ENCODE data around the gene RGCC.

Gene RGCC

DNA sequence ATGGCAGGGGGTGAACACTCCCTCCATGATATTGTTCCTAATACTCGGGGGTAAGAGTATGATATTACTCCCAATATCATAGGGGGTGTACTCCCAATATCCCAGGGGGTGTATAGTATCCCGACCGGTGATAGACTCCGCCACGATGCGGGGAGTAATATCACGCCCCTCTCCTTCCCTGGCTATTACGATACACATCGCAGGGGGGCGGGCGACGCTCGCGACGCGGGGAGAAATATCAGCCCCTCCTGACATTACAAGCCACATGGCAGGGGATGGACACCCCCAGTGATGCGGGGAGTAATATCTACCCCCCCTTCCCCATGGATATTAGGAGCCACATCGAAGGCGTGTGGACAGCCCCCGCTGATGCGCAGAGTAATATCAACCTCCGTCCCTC lies 3.2 kb upstream of the RGCC start:
- TF ChIP-seq SIN3A (IDR thresholded peaks at IDR 0.05; ENCODE audit: borderline replicate concordance, insufficient read depth, low read length) (no peak), TAF1 (IDR thresholded peaks at IDR 0.05; ENCODE audit: borderline replicate concordance, insufficient read depth, low read length) (no peak), POLR2AphosphoS5 (IDR thresholded peaks at IDR 0.05; ENCODE audit: low read depth, low read length) (no peak), FOXP2 (optimal IDR thresholded peaks at IDR 0.05; ENCODE audit: borderline replicate concordance, extremely low read depth, extremely low read length, insufficient read depth) (no peak)
- TF ChIP-seq, protein P1, sequence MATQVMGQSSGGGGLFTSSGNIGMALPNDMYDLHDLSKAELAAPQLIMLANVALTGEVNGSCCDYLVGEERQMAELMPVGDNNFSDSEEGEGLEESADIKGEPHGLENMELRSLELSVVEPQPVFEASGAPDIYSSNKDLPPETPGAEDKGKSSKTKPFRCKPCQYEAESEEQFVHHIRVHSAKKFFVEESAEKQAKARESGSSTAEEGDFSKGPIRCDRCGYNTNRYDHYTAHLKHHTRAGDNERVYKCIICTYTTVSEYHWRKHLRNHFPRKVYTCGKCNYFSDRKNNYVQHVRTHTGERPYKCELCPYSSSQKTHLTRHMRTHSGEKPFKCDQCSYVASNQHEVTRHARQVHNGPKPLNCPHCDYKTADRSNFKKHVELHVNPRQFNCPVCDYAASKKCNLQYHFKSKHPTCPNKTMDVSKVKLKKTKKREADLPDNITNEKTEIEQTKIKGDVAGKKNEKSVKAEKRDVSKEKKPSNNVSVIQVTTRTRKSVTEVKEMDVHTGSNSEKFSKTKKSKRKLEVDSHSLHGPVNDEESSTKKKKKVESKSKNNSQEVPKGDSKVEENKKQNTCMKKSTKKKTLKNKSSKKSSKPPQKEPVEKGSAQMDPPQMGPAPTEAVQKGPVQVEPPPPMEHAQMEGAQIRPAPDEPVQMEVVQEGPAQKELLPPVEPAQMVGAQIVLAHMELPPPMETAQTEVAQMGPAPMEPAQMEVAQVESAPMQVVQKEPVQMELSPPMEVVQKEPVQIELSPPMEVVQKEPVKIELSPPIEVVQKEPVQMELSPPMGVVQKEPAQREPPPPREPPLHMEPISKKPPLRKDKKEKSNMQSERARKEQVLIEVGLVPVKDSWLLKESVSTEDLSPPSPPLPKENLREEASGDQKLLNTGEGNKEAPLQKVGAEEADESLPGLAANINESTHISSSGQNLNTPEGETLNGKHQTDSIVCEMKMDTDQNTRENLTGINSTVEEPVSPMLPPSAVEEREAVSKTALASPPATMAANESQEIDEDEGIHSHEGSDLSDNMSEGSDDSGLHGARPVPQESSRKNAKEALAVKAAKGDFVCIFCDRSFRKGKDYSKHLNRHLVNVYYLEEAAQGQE (IDR thresholded peaks at IDR 0.05; ENCODE audit: insufficient read depth in 1 of 2, low read depth in 2 of 2, low read length in 2 of 2): no peak

DNA sequence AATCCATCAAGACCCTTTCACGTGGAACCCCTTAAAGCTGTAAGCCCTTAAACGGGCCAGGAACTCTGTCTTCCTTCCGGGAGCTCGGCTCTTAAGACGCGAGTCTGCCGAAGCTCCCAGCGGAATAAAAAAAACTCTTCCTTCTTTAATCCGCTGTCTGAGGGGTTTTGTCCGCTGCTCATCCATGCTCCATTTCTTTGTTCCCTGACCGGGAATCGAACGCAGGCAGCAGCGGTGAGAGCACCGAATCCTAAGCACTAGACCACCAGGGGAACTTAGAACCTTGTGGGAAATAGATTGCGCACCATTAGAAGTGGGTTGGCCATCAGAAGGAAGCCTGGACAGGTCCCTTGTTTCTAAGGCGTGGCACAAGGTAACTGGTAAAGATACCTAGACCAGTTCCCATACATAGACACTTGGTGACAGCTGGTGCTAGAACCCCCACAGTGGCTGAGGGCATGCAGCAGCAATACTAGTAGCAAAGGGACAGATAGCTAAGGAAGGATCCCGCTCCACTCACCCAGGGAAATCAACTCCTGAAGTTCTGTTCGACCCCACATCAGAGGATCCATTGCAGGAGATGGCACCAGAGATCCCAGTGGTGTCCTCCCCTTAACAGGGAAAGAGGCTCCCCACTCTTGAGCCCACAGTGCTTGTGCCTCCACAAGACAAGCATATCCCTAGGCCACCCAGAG lies 1.5 kb upstream of the RGCC start:
- no peak for TF ChIP-seq FOXP2 (optimal IDR thresholded peaks at IDR 0.05; ENCODE audit: borderline replicate concordance, extremely low read depth, extremely low read length, insufficient read depth)
- no peak for TF ChIP-seq POLR2AphosphoS5 (IDR thresholded peaks at IDR 0.05; ENCODE audit: low read depth, low read length)
- no peak for TF ChIP-seq TAF1 (IDR thresholded peaks at IDR 0.05; ENCODE audit: borderline replicate concordance, insufficient read depth, low read length)
- TF ChIP-seq, protein P1 (IDR thresholded peaks at IDR 0.05; ENCODE audit: insufficient read depth in 1 of 2, low read depth in 2 of 2, low read length in 2 of 2): no peak
- TF ChIP-seq SIN3A (IDR thresholded peaks at IDR 0.05; ENCODE audit: borderline replicate concordance, insufficient read depth, low read length): no peak

DNA sequence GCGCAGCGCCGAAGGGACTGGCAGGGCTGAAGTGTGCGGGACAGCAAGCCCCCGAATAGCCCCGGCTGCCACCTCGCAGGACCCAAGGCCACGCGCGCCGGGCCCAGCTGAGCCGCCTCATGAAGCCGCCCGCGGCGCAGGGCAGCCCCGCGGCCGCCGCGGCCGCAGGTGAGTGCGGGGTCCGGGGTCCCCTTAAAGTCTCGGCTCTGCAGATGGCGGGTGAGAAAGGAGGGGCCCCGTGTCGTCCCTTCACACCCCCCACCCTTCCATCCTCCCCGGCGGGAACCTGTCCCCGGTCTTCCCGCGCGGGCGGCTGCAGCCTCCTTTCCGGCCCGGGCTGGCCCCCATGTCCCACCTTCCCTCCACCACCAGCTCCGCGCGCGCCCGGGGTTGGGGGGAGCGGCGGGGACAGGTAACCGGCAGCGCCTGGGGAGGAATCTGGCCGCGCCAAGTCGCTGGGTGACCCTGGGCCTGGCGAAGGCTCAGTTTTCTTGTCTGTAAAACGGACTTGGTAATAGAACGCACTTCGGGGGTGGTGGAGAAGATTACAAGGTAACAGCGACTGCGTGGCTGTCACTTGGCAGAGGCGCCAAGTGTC lies 338 bp downstream of the RGCC start:
- TF ChIP-seq, protein P1 (IDR thresholded peaks at IDR 0.05; ENCODE audit: insufficient read depth in 1 of 2, low read depth in 2 of 2, low read length in 2 of 2): no peak
- TF ChIP-seq TAF1 (IDR thresholded peaks at IDR 0.05; ENCODE audit: borderline replicate concordance, insufficient read depth, low read length) (no peak), SIN3A (IDR thresholded peaks at IDR 0.05; ENCODE audit: borderline replicate concordance, insufficient read depth, low read length) (no peak), POLR2AphosphoS5 (IDR thresholded peaks at IDR 0.05; ENCODE audit: low read depth, low read length) (no peak), FOXP2 (optimal IDR thresholded peaks at IDR 0.05; ENCODE audit: borderline replicate concordance, extremely low read depth, extremely low read length, insufficient read depth) (no peak)

DNA sequence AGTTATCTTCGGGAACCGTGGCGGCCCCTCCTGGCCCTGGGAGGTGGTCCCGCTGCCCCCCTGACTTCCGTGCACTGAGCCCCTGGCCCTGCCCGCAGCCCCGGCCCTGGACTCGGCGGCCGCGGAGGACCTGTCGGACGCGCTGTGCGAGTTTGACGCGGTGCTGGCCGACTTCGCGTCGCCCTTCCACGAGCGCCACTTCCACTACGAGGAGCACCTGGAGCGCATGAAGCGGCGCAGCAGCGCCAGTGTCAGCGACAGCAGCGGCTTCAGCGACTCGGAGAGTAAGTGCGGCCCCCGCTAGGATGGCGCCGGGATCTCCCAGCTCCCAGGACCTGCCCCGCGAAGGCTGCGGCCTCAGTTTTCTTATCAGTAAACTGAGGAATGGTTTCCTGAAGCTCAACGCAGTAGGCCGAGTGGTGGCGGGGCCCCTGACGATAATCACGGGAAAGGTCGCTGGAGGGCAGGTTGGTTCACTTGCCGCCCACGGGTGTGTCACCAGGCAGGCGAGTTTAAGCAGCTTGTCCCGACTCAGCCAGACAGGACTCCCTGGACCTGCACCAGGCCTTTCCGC lies 924 bp downstream of the RGCC start:
- TF ChIP-seq, protein P1 (IDR thresholded peaks at IDR 0.05; ENCODE audit: insufficient read depth in 1 of 2, low read depth in 2 of 2, low read length in 2 of 2): no peak
- TF ChIP-seq POLR2AphosphoS5 (IDR thresholded peaks at IDR 0.05; ENCODE audit: low read depth, low read length): no peak
- TF ChIP-seq TAF1 (IDR thresholded peaks at IDR 0.05; ENCODE audit: borderline replicate concordance, insufficient read depth, low read length): no peak
